ENCODE data around the gene SYCP3. TPM values are rescaled to one million over a fixed set of nuclear protein-coding genes. Genes with fewer than 3 reads are reported as not detected.

SYCP3 gene
- total RNA-seq, result under 1 TPM in 2 of 3 donors, not detected in 1; 0.16 to 0.33 TPM

DNA sequence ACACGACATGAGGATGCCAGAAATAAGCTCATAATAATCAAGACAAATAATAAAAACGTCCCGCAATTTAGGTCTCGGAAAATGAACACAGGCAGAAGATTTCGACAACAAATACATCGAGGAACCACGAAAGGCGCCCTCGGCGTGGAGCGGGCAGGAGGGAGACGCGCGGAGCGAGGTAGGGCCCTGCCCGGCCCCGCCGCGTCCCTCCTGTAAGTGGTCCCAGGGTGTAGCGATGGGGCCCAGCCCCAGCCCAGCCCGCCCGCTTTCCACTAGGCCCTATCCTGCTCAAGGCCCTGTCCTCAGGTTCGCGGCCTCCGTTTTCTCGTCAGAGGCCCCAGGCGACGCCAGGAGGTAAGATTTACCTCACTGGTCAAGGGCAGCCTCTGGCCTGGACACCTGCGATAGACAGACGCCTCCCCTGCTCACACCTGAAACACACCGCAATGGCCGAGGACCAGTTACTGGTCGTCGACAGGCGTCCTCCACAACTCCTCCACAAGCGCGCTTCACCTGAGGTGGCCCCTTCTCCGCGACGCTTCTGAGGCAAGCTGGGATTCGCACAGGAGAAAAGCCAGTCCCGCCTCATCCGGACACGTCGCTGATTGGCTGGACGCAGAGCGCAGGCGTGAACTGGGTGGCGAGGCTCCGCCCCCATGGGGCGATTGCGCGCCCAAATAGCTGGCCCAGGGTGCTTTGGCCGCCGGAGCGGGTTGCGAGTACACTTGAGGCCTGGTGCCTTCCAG is at the start of gene SYCP3:
Gene SYCP3 (minus strand): TSS at position 543 of the 746 bp plus-strand sequence. CDS start 1,527 bp downstream, outside the sequence.
- Histone ChIP-seq H3K4me1 (no peaks in the 10 kb centered on the region), H3K27me3 (no peaks in the 10 kb centered on the region), H3K27ac (no peak within 1 kb of the TSS), H3K9me3 (no peaks in the 10 kb centered on the region), H3K4me3 (no peak within 1 kb of the TSS), H3K36me3 (peaks cover 6% of the 10 kb centered on the region)
- TF ChIP-seq CTCF (IDR thresholded peaks at IDR 0.05) (no peak), POLR2A (IDR thresholded peaks at IDR 0.05) (no peak), POLR2AphosphoS5 (IDR thresholded peaks at IDR 0.05) (no peak)
- DNase-seq (ENCODE audit: low spot score in 2 of 2), result no peak
- intact Hi-C loops (cut with DNase I; ENCODE audit: low total_unique reads), result no loop called here

GRCh38 chr12:101785671-101786070 is 46.4 kb upstream of the SYCP3 start:
- intact Hi-C loops (cut with DNase I; ENCODE audit: low total_unique reads), result no loop called here
- DNase-seq (ENCODE audit: low spot score in 2 of 2), result no peak
- Histone ChIP-seq H3K4me3 (no peak overlapping the region), H3K4me1 (no peaks in the 10 kb centered on the region), H3K9me3 (no peaks in the 10 kb centered on the region), H3K36me3 (no peaks in the 10 kb centered on the region), H3K27me3 (no peaks in the 10 kb centered on the region), H3K27ac (no peak overlapping the region)
- TF ChIP-seq CTCF (IDR thresholded peaks at IDR 0.05) (no peak), POLR2AphosphoS5 (IDR thresholded peaks at IDR 0.05) (no peak), POLR2A (IDR thresholded peaks at IDR 0.05) (no peak)

DNA sequence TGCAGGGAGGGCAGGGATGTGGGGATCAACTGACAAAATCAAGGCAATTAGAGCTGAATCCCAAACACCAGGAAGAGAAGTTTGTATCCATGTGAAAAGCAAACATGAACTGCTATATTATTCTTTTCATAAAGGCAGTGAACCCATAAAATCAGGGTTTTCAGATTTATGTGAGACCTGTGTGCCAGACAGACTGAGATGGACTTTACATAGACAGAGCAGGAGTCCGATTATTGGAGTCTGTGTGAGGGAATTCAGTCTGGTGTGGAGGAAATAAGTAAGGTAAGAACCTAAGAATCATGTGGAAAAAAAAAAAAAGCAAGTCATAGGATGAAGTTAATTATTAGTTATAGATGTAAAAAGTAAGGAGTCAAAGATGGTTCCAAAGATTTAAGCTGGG is 45.1 kb upstream of the SYCP3 start:
- no peaks in the 10 kb centered on the region for H3K36me3 ChIP-seq
- H3K4me3 ChIP-seq, result no peak overlapping the region
- intact Hi-C loops (cut with DNase I; ENCODE audit: low total_unique reads), result no loop called here
- H3K4me1 ChIP-seq, result no peaks in the 10 kb centered on the region
- H3K27ac ChIP-seq, result no peak overlapping the region
- no peak for TF ChIP-seq POLR2AphosphoS5 (IDR thresholded peaks at IDR 0.05)
- TF ChIP-seq POLR2A (IDR thresholded peaks at IDR 0.05), result no peak
- TF ChIP-seq CTCF (IDR thresholded peaks at IDR 0.05), result no peak
- H3K9me3 ChIP-seq, result no peaks in the 10 kb centered on the region
- no peak for DNase-seq (ENCODE audit: low spot score in 2 of 2)
- no peaks in the 10 kb centered on the region for H3K27me3 ChIP-seq

DNA sequence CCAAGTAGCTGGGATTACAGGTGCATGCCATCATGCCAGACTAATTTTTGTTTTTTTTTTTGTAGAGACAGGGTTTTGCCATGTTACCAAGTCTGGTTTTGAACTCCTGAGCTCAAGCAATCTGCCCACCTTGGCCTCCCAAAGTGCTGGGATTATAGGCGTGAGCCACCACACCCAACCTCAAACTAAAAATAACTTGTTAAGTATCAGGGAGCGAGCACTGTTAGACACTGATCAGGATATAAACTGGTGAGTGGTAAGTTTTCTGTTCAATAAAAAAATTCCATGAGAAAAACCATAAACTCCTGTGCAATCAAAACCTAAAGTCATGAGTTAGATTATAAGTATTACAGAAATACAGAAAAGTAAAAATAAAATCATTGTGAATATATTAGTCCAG is 44.6 kb upstream of the SYCP3 start:
- H3K36me3 ChIP-seq, result no peaks in the 10 kb centered on the region
- TF ChIP-seq POLR2A (IDR thresholded peaks at IDR 0.05) (no peak), CTCF (IDR thresholded peaks at IDR 0.05) (no peak), POLR2AphosphoS5 (IDR thresholded peaks at IDR 0.05) (no peak)
- H3K4me1 ChIP-seq, result no peaks in the 10 kb centered on the region
- H3K9me3 ChIP-seq, result no peaks in the 10 kb centered on the region
- no peaks in the 10 kb centered on the region for H3K27me3 ChIP-seq
- no peak for DNase-seq (ENCODE audit: low spot score in 2 of 2)
- no peak overlapping the region for H3K4me3 ChIP-seq
- H3K27ac ChIP-seq, result no peak overlapping the region
- intact Hi-C loops (cut with DNase I; ENCODE audit: low total_unique reads), result no loop called here

DNA sequence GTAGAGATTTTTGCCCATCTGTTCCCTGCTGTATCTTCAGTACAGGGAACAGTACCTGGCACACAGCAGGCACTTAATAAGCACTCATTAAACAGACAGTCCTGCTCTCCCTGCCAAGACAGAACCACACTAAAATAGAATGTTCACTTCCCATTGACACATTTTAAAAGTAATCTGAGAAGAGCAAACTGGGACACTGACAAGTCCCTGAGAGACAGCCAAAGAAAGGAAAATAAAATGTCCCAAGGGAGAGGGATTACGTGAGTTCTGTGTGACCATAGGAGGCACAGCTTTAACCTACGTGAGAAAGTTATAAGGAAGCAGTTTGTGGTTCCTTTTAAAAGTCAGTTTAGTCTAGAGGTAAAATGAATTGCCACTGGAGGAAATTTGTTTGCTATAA is 43.9 kb upstream of the SYCP3 start:
- intact Hi-C loops (cut with DNase I; ENCODE audit: low total_unique reads), result no loop called here
- H3K27ac ChIP-seq, result no peak overlapping the region
- no peaks in the 10 kb centered on the region for H3K36me3 ChIP-seq
- H3K9me3 ChIP-seq, result no peaks in the 10 kb centered on the region
- TF ChIP-seq POLR2AphosphoS5 (IDR thresholded peaks at IDR 0.05) (no peak), POLR2A (IDR thresholded peaks at IDR 0.05) (no peak), CTCF (IDR thresholded peaks at IDR 0.05) (no peak)
- H3K4me1 ChIP-seq, result no peaks in the 10 kb centered on the region
- H3K4me3 ChIP-seq, result no peak overlapping the region
- no peak for DNase-seq (ENCODE audit: low spot score in 2 of 2)
- H3K27me3 ChIP-seq, result no peaks in the 10 kb centered on the region
